Hypothalamus (tissue), 51 donors: ENCODE results near the gene CCDC107.

Source experiments
- DNase-seq, 51 donors: peaks; one replicate each; lab custom pipeline; 2025; lab: John Stamatoyannopoulos, UW

CCDC107 gene

GRCh38 chr9:35681341-35682002 lies 23.4 kb downstream of the CCDC107 start:
- DNase-seq, result no peak

GRCh38 chr9:35682051-35682450 lies 24.0 kb downstream of the CCDC107 start:
- no peak for DNase-seq

DNA sequence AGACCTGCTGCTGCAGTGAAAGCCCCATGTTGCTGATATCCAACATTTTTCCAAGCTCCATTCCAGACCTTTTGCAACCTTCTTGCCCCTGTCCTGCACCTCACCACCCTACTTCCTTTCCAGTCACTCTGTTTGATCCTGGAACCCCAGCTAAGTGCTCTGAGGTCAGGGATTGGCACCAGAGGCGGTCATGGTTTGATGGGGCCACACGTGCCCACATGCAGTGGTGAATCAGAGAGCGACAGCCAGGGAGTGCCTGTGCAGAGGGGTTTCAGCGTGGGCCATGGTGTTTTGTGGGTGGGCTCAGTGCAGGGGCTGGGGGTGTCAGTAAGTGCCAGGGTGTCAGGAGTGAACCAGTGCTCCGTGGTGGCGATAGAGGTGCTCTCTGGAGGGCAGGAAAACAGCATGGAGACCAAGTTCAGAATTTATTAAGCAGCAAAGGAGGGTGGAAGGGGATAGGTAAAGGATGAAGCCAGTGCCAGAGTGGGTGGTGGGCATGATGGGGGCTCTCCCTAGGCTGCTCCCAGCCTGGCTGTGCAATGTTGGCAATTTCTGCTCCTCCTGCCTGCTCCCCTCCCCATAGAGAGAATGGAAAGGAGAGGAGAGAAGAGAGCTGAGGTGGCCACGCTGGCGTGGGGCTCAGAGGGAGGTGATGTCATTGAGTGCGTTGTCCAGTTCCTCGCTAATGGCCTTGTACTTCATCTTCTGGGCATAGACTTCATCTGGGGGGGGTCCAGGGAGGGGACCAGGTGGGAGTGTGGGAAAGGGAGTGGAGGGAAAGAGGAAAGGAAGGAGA lies 24.6 kb downstream of the CCDC107 start:
- no peak for DNase-seq

GRCh38 chr9:35683323-35683722 lies 25.2 kb downstream of the CCDC107 start:
- DNase-seq, result no peak

DNA sequence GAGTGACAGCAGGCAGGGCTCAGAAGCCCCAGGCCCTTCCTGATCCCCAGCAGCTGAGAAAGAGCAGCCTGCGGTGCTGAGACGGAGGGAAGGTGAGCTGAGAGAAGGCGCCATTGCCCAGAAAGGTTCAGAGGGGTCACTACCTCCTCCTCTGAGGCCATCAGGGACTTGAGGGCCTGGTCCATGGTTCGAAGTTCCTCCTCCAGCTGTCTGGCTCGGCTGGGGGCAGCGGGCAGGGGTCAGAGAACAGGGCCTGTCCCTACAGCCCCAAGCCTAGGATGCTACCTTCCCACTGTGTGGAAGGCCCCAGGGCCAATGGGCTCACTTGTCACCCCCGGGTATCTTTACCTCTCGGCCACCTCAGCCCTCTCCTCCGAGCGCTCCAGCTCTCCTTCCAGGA lies 26.8 kb downstream of the CCDC107 start:
- no peak for DNase-seq

DNA sequence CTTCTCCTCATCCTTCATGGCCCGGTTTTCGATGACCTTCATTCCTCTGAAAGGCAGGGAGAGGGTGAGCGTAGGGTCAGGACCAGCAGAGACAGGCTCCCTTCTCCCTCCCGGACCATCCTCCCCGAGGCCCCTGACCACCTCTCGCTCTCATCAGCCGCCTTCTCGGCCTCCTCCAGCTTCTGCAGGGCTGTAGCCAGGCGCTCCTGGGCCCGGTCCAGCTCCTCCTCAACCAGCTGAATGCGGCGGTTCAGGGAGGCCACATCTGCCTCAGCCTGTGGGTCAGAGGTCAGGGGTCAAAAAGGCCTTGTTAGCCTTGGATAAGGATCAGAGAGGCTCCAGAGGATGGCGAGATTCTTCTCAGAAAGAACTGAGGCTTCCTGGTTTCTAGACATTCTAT lies 27.4 kb downstream of the CCDC107 start:
- DNase-seq, result no peak

- no peak for DNase-seq
Observed at GRCh38 chr9:35686222-35687203, 28.4 kb downstream of the CCDC107 start.

DNA sequence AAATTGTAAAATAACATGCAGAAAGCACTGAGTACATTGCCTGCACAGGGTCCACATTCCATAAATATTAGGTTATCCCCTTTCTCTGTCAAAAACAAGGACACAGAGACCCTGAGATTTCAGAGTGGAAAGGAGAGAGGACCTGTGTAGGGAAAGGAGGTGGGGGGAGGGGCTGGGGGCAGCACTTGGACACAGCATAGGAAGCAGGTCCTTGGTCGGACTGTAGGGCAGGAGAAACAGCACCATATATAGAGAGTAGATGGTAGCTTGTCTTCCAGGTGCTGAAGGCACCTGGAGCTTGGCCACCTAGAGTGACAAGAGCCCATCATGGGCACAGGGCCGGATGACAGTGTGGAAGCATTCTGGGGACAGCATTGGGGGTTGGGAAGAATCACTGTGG lies 29.2 kb downstream of the CCDC107 start:
- DNase-seq, result no peak

DNA sequence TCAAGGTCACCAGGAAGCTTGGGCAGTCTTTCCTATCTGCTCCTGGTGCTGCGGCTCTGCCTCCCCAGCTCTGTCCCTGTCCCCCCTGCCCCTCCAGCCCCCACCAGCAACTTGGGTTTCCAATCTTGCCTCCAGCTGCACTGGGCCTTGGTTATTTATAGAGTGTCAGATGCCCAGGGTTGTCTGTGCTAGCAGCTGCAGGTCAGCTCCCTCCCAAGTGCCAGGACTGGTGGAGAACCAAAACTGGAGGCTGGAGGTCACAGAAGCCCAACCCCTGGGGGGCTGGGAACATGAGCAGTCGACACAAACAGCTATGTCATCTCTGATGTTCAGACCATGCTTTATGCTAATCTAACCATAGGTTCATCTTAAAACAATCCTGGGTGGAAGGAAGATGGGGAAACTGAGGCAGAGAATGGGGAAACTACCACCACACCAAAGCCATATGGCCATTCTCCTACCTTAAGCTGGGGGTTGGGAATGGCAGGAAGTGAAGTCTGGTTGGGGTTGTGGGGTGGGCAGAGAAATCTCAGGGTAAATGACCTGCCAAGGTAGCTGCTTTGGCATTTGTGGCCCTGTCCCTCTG lies 30.0 kb downstream of the CCDC107 start:
- DNase-seq, result no peak

GRCh38 chr9:35688558-35689541 lies 30.8 kb downstream of the CCDC107 start:
- DNase-seq, result peak in 1 of 51 donors; percentile 3

GRCh38 chr9:35689542-35690293 lies 31.6 kb downstream of the CCDC107 start, which contains the start of gene TPM2:
Gene TPM2, minus strand, starts transcription at chr9:35689925. Its CDS starts 108 bp downstream, at chr9:35689817.
- no peak for DNase-seq

DNA sequence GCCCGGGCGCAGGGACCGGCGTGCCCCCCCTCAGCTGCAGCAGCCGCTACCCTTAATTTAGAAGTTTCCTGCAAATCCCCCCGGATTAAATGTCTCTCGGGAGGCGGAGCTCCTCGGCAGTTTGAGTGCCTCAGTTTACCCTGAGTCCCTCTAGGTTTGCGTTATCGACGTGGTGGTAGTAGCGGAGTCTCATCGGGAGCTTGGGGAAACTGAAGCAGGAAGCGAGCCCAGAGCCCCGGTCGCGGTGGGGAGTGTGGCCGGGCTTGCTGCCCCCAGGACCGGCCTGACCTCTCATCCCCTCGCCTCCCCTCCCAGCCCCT lies 32.2 kb downstream of the CCDC107 start:
- DNase-seq, result peak in 1 of 51 donors; percentile 13

DNA sequence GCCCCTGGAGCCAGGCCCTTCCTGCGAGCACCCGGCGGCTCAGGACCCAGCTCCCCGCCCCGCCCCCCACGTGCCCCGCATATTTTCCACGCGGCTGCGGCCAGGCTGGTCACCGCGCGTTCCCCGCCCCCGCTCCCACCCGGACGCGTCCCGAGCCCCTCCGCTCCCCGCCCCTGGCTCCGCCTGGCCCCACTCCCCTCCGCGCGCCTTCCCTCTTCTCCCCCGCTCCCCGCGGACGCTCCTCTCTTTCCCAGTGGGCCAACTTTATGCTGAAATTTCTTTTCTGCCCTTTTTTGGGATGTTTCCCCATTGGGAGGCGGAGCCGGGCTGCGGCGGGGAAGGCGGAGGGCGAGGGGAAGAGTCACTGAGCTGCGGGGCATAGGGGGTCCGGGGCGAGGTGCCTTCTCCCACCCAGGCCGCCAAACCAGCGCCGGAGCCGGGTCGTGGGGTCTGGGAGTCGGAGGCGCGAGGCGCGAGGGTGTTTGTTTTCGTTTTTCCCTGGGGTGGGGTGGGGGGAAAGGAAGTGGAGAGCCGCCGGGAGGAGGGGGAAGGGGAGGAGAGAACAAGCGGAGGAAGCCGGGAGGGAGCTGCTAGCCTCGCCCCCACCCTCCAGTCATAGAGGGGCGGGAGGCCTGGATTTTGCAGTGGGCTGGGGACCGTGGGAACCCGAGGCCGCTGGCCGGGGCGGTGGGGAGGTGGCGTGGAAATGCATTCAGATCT lies 32.7 kb downstream of the CCDC107 start:
- peak in 30 of 51 donors; percentile 9 to 66 (median 34) for DNase-seq

- peak in 1 of 51 donors; percentile 33 for DNase-seq
Observed at GRCh38 chr9:35691334-35691650, 33.2 kb downstream of the CCDC107 start.

- DNase-seq, result no peak
Observed at GRCh38 chr9:35691757-35692301, 33.7 kb downstream of the CCDC107 start.

DNA sequence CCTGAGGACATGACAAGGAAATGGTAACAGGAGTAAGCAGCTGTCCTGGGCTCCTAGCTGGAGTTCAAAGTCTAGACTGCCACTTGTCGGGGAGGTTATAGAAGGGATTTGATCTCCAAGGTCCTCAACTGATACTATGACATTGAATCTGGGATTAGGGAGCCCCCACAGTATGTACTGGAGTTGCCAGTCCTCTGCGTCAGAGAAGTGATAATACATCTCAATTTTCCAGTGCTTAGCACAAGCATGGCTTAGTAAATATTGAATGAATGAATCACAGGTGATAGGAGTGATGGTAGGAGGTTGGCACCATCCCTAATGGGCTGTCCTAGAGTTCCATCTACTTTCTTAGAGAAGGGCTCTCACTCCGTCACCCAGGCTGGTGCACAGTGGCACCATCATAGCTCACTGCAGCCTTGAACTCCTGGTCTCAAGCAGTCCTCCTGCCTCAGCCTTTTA lies 37.9 kb downstream of the CCDC107 start:
- DNase-seq, result no peak

DNA sequence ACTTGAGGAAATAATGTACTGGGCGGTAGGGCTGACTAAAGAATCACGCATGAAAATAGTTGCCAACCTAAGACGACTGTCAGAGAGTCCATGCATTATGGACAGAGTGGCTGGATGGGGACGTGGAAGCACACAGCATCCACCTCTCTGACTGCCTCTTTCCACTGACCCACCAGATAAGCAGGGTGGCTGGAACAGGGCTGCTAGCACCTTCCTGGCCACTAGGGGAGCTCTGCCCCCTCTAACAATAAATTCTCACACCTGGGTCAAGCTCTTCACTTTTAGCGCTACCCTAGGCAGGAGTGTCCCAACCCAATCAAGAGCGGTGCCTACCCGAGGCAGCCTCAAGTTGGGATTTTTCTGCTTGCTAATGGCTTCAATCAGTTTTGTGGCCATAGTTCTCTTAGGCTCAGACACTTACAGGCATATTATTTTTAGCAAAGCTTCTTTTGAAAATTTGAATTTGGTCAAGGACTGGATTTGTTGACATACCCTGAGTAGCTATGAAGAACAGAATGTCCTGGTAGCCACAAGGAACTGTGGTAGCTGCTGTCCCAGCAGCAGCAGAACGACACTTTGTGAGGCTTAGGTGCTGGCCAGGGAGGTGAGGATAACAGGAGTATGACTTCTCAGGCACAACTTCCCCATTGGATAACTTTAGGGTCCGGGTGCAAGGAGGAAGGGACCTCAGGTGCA lies 38.6 kb downstream of the CCDC107 start:
- peak in 20 of 51 donors; percentile 4 to 37 (median 24) for DNase-seq
